A549 (cell line): ENCODE measurements around the gene STN1.

Experiments used
- CEBPB ChIP-seq, 2 experiments: fragments of >200 bp in 1 of 2; sonication (Bioruptor Twin) in 1 of 2; formaldehyde crosslinking in 1 of 2; IDR thresholded peaks; 2 replicates each; pipeline ENCODE4 v1.6.1; 2012 to 2016
- CHD2 ChIP-seq: fragments of 150-350 bp; IDR thresholded peaks from 2 replicates; pipeline ENCODE4 v1.6.1; 2014; ENCODE audit warnings: low read length; ENCODE audit not compliant: partially characterized antibody
- ESRRA ChIP-seq: fragments of 150-350 bp; IDR thresholded peaks from 2 replicates; pipeline ENCODE4 v1.6.1; 2014; ENCODE audit warnings: mild to moderate bottlenecking, low read length, borderline replicate concordance
- FOSL2 ChIP-seq, 2 experiments: fragments of 450-650 bp in 1 of 2; fragments of >200 bp in 1 of 2; sonication (Bioruptor Twin) in 1 of 2; formaldehyde crosslinking; IDR thresholded peaks; 2 replicates each; pipeline versions ENCODE4 v1.5.0 to v1.6.1; 2016 to 2020; ENCODE audit warnings: mild to moderate bottlenecking in 1 of 2, moderate library complexity in 1 of 2
- KDM1A ChIP-seq: fragments of 200-600 bp; sonication (generic); IDR thresholded peaks from 2 replicates; pipeline ENCODE4 v1.6.1; 2016; ENCODE audit warnings: low read depth, mild to moderate bottlenecking
- KDM5A ChIP-seq: fragments of 200-600 bp; sonication (generic); IDR thresholded peaks from 2 replicates; pipeline ENCODE4 v1.6.1; 2016; ENCODE audit warnings: antibody characterized with exemption, mild to moderate bottlenecking
- NR3C1 ChIP-seq: fragments of >200 bp; sonication (Bioruptor Twin); formaldehyde crosslinking; IDR thresholded peaks from 3 replicates; pipeline ENCODE4 v1.6.1; 2017
- POLR2A ChIP-seq: IDR thresholded peaks from 2 replicates; pipeline ENCODE4 v1.6.1; 2012; ENCODE audit warnings: mild to moderate bottlenecking, low read length
- RAD21 ChIP-seq, 2 experiments: fragments of >200 bp in 1 of 2; sonication (Bioruptor Twin) in 1 of 2; formaldehyde crosslinking in 1 of 2; IDR thresholded peaks in 1 of 2; conservative IDR thresholded peaks in 1 of 2; 2 replicates in 1 of 2; 3 replicates in 1 of 2; pipeline ENCODE4 v1.6.1; 2012 to 2018; ENCODE audit warnings: inconsistent platforms in 1 of 2
- RFX5 ChIP-seq: fragments of 450-650 bp; IDR thresholded peaks from 2 replicates; pipeline ENCODE4 v1.7.1; 2014; ENCODE audit warnings: antibody characterized with exemption, mild to moderate bottlenecking, moderate library complexity
- TF ChIP-seq, protein P1 (sequence below): fragments of 250-450 bp; sonication (Bioruptor Pico); IDR thresholded peaks from 2 replicates; pipeline ENCODE4 v1.5.0; 2021; ENCODE audit warnings: mild to moderate bottlenecking, moderate library complexity, borderline replicate concordance
- TF ChIP-seq, protein P2 (sequence below): fragments of >200 bp; sonication (Bioruptor Twin); formaldehyde crosslinking; IDR thresholded peaks from 3 replicates; pipeline ENCODE4 v1.5.1; 2016
- TF ChIP-seq, protein P3 (sequence below): fragments of 200-600 bp; sonication (generic); IDR thresholded peaks from 2 replicates; pipeline ENCODE4 v1.6.1; 2016; ENCODE audit warnings: antibody characterized with exemption, mild to moderate bottlenecking, moderate library complexity

DNA sequence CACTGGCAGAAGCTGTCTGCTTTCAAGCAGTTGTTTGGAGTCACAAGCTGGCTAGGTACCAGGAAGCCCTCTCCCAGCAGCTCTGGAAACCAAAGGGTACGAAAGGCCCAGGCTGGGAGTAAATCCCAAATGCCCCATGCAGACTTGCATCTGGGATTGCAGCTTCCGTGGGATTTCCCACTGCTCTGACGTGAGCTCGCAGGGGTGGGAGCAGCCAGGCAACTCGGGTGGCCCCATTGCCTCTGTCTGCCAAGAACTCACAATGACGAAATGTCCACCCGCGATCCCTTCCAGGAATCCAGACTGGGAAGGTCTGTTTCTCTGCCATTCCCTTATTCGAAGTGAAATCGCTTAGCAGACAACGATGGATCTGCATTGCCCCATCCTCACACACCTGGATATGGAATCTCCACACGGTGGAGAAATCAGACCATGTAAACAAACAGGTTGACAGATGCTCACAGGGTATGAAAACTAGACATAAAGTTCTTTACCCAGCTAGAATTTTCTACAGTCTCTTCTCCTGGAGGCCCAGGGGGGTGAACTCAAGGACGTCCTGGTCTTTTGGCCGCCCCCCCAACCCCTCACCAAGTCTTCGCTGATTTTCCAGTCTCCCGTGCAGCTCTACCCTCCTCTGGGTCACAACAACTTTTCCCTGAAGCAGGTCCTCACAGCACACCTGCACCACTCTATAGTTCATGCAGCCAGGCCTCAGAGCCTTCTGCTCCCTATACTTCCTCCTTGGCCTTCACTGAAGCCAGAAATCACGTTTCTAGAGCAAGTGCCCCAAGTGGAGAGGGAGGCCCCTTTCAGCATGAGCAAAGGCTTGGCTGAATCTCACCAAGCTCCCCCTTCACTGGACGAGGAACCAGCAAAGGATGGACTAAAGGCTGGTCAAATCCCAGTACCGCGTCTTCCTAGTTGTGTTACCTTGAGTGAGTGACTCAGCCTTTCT is 82.6 kb downstream of the STN1 start:
- TF ChIP-seq, protein P1, sequence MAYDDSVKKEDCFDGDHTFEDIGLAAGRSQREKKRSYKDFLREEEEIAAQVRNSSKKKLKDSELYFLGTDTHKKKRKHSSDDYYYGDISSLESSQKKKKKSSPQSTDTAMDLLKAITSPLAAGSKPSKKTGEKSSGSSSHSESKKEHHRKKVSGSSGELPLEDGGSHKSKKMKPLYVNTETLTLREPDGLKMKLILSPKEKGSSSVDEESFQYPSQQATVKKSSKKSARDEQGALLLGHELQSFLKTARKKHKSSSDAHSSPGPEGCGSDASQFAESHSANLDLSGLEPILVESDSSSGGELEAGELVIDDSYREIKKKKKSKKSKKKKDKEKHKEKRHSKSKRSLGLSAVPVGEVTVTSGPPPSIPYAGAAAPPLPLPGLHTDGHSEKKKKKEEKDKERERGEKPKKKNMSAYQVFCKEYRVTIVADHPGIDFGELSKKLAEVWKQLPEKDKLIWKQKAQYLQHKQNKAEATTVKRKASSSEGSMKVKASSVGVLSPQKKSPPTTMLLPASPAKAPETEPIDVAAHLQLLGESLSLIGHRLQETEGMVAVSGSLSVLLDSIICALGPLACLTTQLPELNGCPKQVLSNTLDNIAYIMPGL (CRISPR knock-in tag), result no peak
- TF ChIP-seq NR3C1 (no peak), CHD2 (no peak), POLR2A (no peak), RAD21 (conservative IDR thresholded peaks at IDR 0.05 in 1 of 2, IDR thresholded peaks at IDR 0.05 in 1 of 2) (no peak), RFX5 (no peak), KDM5A (no peak), CEBPB (IDR thresholded peaks at IDR 0.05) (no peak), KDM1A (no peak), FOSL2 (IDR thresholded peaks at IDR 0.05) (no peak), FOSL2 (CRISPR knock-in tag; IDR thresholded peaks at IDR 0.05) (no peak), ESRRA (no peak)
- TF ChIP-seq, protein P2, sequence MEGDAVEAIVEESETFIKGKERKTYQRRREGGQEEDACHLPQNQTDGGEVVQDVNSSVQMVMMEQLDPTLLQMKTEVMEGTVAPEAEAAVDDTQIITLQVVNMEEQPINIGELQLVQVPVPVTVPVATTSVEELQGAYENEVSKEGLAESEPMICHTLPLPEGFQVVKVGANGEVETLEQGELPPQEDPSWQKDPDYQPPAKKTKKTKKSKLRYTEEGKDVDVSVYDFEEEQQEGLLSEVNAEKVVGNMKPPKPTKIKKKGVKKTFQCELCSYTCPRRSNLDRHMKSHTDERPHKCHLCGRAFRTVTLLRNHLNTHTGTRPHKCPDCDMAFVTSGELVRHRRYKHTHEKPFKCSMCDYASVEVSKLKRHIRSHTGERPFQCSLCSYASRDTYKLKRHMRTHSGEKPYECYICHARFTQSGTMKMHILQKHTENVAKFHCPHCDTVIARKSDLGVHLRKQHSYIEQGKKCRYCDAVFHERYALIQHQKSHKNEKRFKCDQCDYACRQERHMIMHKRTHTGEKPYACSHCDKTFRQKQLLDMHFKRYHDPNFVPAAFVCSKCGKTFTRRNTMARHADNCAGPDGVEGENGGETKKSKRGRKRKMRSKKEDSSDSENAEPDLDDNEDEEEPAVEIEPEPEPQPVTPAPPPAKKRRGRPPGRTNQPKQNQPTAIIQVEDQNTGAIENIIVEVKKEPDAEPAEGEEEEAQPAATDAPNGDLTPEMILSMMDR, result no peak
- TF ChIP-seq, protein P3, sequence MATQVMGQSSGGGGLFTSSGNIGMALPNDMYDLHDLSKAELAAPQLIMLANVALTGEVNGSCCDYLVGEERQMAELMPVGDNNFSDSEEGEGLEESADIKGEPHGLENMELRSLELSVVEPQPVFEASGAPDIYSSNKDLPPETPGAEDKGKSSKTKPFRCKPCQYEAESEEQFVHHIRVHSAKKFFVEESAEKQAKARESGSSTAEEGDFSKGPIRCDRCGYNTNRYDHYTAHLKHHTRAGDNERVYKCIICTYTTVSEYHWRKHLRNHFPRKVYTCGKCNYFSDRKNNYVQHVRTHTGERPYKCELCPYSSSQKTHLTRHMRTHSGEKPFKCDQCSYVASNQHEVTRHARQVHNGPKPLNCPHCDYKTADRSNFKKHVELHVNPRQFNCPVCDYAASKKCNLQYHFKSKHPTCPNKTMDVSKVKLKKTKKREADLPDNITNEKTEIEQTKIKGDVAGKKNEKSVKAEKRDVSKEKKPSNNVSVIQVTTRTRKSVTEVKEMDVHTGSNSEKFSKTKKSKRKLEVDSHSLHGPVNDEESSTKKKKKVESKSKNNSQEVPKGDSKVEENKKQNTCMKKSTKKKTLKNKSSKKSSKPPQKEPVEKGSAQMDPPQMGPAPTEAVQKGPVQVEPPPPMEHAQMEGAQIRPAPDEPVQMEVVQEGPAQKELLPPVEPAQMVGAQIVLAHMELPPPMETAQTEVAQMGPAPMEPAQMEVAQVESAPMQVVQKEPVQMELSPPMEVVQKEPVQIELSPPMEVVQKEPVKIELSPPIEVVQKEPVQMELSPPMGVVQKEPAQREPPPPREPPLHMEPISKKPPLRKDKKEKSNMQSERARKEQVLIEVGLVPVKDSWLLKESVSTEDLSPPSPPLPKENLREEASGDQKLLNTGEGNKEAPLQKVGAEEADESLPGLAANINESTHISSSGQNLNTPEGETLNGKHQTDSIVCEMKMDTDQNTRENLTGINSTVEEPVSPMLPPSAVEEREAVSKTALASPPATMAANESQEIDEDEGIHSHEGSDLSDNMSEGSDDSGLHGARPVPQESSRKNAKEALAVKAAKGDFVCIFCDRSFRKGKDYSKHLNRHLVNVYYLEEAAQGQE, result no peak
